ENCODE results near the gene UNC13B. TPM values are rescaled to one million over a fixed set of nuclear protein-coding genes. Genes with fewer than 3 reads are reported as not detected.

Gene UNC13B
- total and polyA plus RNA-seq, 9 of the 15 experiments (the other 6 are each of a cell fraction or from before 2014, with no cell fraction given), result 2.4 to 11.5 (median 8.6) TPM

- H2AFZ ChIP-seq (ENCODE audit: low read depth, low read length), result no peak overlapping the region
- no peaks in the 10 kb centered on the region for H3K9me1 ChIP-seq (ENCODE audit: control insufficient read depth, insufficient read depth, low read length)
- DNase-seq (ENCODE audit: extremely low read depth in 1 of 4, low spot score in 3 of 4) (no peak), ATAC-seq (no peak), FAIRE-seq (no peak)
- no peaks in the 10 kb centered on the region for H3K4me1 ChIP-seq (replicated peaks in 1 of 2; ENCODE audit: control insufficient read depth in 2 of 2, insufficient read depth in 2 of 2, low read length in 2 of 2)
- no peaks in the 10 kb centered on the region for H3K27me3 ChIP-seq (ENCODE audit: control insufficient read depth in 2 of 2, insufficient read depth in 2 of 2, low read length in 2 of 2)
- TF ChIP-seq SREBF1 (IDR thresholded peaks at IDR 0.05; ENCODE audit: borderline replicate concordance, low read depth, low read length) (no peak), ZZZ3 (IDR thresholded peaks at IDR 0.05) (no peak), SRSF1 (IDR thresholded peaks at IDR 0.05; ENCODE audit: low read depth, low read length) (no peak), KLF13 (tag; IDR thresholded peaks at IDR 0.05; ENCODE audit: borderline replicate concordance, low read depth) (no peak), SREBF2 (CRISPR knock-in tag; IDR thresholded peaks at IDR 0.05) (no peak), PCBP1 (IDR thresholded peaks at IDR 0.05; ENCODE audit: low read depth, low read length, poor library complexity, severe bottlenecking) (no peak), ZNF764 (CRISPR knock-in tag; IDR thresholded peaks at IDR 0.05; ENCODE audit: low read depth) (no peak), ZNF384 (IDR thresholded peaks at IDR 0.05; ENCODE audit: low read depth, low read length) (no peak), FOXJ2 (tag; IDR thresholded peaks at IDR 0.05) (no peak), CHD1 (IDR thresholded peaks at IDR 0.05; ENCODE audit: low read length) (no peak), CSDE1 (IDR thresholded peaks at IDR 0.05) (no peak)
- TF ChIP-seq, protein P1, sequence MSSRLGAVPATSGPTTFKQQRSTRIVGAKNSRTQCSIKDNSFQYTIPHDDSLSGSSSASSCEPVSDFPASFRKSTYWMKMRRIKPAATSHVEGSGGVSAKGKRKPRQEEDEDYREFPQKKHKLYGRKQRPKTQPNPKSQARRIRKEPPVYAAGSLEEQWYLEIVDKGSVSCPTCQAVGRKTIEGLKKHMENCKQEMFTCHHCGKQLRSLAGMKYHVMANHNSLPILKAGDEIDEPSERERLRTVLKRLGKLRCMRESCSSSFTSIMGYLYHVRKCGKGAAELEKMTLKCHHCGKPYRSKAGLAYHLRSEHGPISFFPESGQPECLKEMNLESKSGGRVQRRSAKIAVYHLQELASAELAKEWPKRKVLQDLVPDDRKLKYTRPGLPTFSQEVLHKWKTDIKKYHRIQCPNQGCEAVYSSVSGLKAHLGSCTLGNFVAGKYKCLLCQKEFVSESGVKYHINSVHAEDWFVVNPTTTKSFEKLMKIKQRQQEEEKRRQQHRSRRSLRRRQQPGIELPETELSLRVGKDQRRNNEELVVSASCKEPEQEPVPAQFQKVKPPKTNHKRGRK (tag; IDR thresholded peaks at IDR 0.05), result no peak
- TF ChIP-seq, protein P2, sequence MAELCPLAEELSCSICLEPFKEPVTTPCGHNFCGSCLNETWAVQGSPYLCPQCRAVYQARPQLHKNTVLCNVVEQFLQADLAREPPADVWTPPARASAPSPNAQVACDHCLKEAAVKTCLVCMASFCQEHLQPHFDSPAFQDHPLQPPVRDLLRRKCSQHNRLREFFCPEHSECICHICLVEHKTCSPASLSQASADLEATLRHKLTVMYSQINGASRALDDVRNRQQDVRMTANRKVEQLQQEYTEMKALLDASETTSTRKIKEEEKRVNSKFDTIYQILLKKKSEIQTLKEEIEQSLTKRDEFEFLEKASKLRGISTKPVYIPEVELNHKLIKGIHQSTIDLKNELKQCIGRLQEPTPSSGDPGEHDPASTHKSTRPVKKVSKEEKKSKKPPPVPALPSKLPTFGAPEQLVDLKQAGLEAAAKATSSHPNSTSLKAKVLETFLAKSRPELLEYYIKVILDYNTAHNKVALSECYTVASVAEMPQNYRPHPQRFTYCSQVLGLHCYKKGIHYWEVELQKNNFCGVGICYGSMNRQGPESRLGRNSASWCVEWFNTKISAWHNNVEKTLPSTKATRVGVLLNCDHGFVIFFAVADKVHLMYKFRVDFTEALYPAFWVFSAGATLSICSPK (IDR thresholded peaks at IDR 0.05; ENCODE audit: borderline replicate concordance), result no peak
- ChIA-PET CTCF (ENCODE audit: low intra/inter-chr PET ratio) (no interaction called here), POLR2A (interaction anchor here (0.7 to 0.9 kb wide), 2 partner anchors 40 to 63 kb away, joined by 3 read pairs; no protein-coding TSS in a partner anchor)
- intact Hi-C loops (cut with micrococcal nuclease), result loop anchor here (5.0 kb wide), 1 partner anchor 63 kb away; no protein-coding TSS in a partner anchor
- H3K27ac ChIP-seq (ENCODE audit: extremely low read depth, low read depth, low read length), result no peak overlapping the region
- no peaks in the 10 kb centered on the region for H3K36me3 ChIP-seq (ENCODE audit: control insufficient read depth, insufficient read depth, low read length)
- in situ Hi-C loops (cut with MboI), result loop anchor here (5.0 kb wide), 1 partner anchor 138 kb away; the partner anchor contains the start of gene ATOSB
- no peak overlapping the region for H3K9ac ChIP-seq (ENCODE audit: insufficient read depth in 1 of 2, low read depth in 2 of 2, low read length in 2 of 2)
- 45% methylated on average over 8 of the region's 8 CpGs for WGBS (ENCODE audit: insufficient coverage, low coverage, missing lambda C conversion rate)
- no peaks in the 10 kb centered on the region for H3K79me2 ChIP-seq (ENCODE audit: control insufficient read depth, insufficient read depth, low read length)
- no peak overlapping the region for H3K4me2 ChIP-seq (ENCODE audit: insufficient read depth, low read length)
- no peaks in the 10 kb centered on the region for H3K9me3 ChIP-seq (replicated peaks; ENCODE audit: control insufficient read depth, insufficient read depth, low read depth, low read length)
- no peaks in the 10 kb centered on the region for H4K20me1 ChIP-seq (replicated peaks; ENCODE audit: control insufficient read depth, insufficient read depth, low read length)
- no peak overlapping the region for H3K4me3 ChIP-seq
- no TSS peak for BruUV-seq (replicated peaks)
These were observed 93.4 kb downstream of the UNC13B start for GRCh38 chr9:35254984-35255857.
